Thyroid gland (tissue), 4 donors: ENCODE data around the gene SDHB.

Experiments
- POLR2A ChIP-seq, 2 donors: fragments of 450-650 bp; IDR thresholded peaks; one replicate each; pipeline ENCODE4 v1.6.1; 2017; ENCODE audit warnings: antibody characterized with exemption in 2 of 2, mild to moderate bottlenecking in 2 of 2, moderate library complexity in 1 of 2
- TF ChIP-seq, protein P1 (sequence below), 6 experiments: fragments of 200-600 bp in 3 of 6; fragments of 450-650 bp in 3 of 6; sonication (generic) in 3 of 6; IDR thresholded peaks; one replicate each; pipeline ENCODE4 v1.5.1; 2016 to 2019; ENCODE audit warnings: antibody characterized with exemption in 6 of 6, mild to moderate bottlenecking in 2 of 6, inconsistent platforms in 1 of 6, moderate library complexity in 1 of 6

- TF ChIP-seq POLR2A (IDR thresholded peaks at IDR 0.05) = no peak
- TF ChIP-seq, protein P1, sequence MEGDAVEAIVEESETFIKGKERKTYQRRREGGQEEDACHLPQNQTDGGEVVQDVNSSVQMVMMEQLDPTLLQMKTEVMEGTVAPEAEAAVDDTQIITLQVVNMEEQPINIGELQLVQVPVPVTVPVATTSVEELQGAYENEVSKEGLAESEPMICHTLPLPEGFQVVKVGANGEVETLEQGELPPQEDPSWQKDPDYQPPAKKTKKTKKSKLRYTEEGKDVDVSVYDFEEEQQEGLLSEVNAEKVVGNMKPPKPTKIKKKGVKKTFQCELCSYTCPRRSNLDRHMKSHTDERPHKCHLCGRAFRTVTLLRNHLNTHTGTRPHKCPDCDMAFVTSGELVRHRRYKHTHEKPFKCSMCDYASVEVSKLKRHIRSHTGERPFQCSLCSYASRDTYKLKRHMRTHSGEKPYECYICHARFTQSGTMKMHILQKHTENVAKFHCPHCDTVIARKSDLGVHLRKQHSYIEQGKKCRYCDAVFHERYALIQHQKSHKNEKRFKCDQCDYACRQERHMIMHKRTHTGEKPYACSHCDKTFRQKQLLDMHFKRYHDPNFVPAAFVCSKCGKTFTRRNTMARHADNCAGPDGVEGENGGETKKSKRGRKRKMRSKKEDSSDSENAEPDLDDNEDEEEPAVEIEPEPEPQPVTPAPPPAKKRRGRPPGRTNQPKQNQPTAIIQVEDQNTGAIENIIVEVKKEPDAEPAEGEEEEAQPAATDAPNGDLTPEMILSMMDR (IDR thresholded peaks at IDR 0.05) = no peak
These were observed 22.4 kb downstream of the SDHB start for GRCh38 chr1:17031436-17031835.
